ENCODE data around the gene ACYP2. TPM values are rescaled to one million over a fixed set of nuclear protein-coding genes. Genes with fewer than 3 reads are reported as not detected.

The ACYP2 gene
- total RNA-seq, 4 donors from 2014 or later: 1.6 to 77.4 (median 11.4) TPM

- Histone ChIP-seq H3K4me1 (no peaks in the 10 kb centered on the region), H3K36me3 (peaks cover 0 to 6% (median 0%) of the 10 kb centered on the region in 4 donors), H3K9me3 (peaks cover 0 to 3% of the 10 kb centered on the region in 2 donors), H3K27ac (no peak overlapping the region), H3K27me3 (no peaks in the 10 kb centered on the region), H3K4me3 (no peak overlapping the region)
- no peak for DNase-seq
- in situ Hi-C loops (cut with MboI; ENCODE audit: low pct_ligation_motif_present in 1 of 4, low pct_unique_long_range_greater_than_20kb in 1 of 4, low sequenced_read_pairs in 3 of 4) (no loop called here), intact Hi-C loops (cut with DNase I; ENCODE audit: low total_unique reads) (no loop called here)
- WGBS, 2 donors (ENCODE audit: low coverage in 1 of 2): 93 to 100% methylated on average over 1 to 6 of the region's 6 CpGs
- TF ChIP-seq POLR2AphosphoS5 (IDR thresholded peaks at IDR 0.05) (no peak), POLR2A (IDR thresholded peaks at IDR 0.05) (no peak), EP300 (IDR thresholded peaks at IDR 0.05; ENCODE audit: low read depth) (no peak), CTCF (IDR thresholded peaks at IDR 0.05) (no peak)
These were observed 42.9 kb downstream of the ACYP2 start for GRCh38 chr2:54158311-54158710.

- Histone ChIP-seq H3K36me3 (no peaks in the 10 kb centered on the region), H3K4me3 (no peak overlapping the region), H3K27me3 (no peaks in the 10 kb centered on the region), H3K9me3 (no peaks in the 10 kb centered on the region), H3K27ac (no peak overlapping the region), H3K4me1 (no peaks in the 10 kb centered on the region)
- DNase-seq: no peak
- 61 to 63% methylated on average over 3 of the region's 3 CpGs for WGBS, 2 donors (ENCODE audit: low coverage in 1 of 2)
- intact Hi-C loops (cut with DNase I; ENCODE audit: low total_unique reads) (no loop called here), in situ Hi-C loops (cut with MboI; ENCODE audit: low pct_ligation_motif_present in 1 of 4, low pct_unique_long_range_greater_than_20kb in 1 of 4, low sequenced_read_pairs in 3 of 4) (no loop called here)
- TF ChIP-seq POLR2A (IDR thresholded peaks at IDR 0.05) (no peak), EP300 (IDR thresholded peaks at IDR 0.05; ENCODE audit: low read depth) (no peak), POLR2AphosphoS5 (IDR thresholded peaks at IDR 0.05) (no peak), CTCF (IDR thresholded peaks at IDR 0.05) (no peak)
These were observed 46.4 kb downstream of the ACYP2 start for GRCh38 chr2:54161660-54162424.

GRCh38 chr2:54164106-54164505, 48.7 kb downstream of the ACYP2 start:
- H3K4me1 ChIP-seq: no peaks in the 10 kb centered on the region
- intact Hi-C loops (cut with DNase I; ENCODE audit: low total_unique reads): no loop called here
- in situ Hi-C loops (cut with MboI; ENCODE audit: low pct_ligation_motif_present in 1 of 4, low pct_unique_long_range_greater_than_20kb in 1 of 4, low sequenced_read_pairs in 3 of 4): no loop called here
- H3K36me3 ChIP-seq: no peaks in the 10 kb centered on the region
- DNase-seq: no peak
- H3K9me3 ChIP-seq: no peaks in the 10 kb centered on the region
- H3K27ac ChIP-seq: no peak overlapping the region
- no peaks in the 10 kb centered on the region for H3K27me3 ChIP-seq
- TF ChIP-seq POLR2A (IDR thresholded peaks at IDR 0.05): no peak
- TF ChIP-seq EP300 (IDR thresholded peaks at IDR 0.05; ENCODE audit: low read depth): no peak
- no peak for TF ChIP-seq CTCF (IDR thresholded peaks at IDR 0.05)
- no peak for TF ChIP-seq POLR2AphosphoS5 (IDR thresholded peaks at IDR 0.05)
- no peak overlapping the region for H3K4me3 ChIP-seq
- 100% methylated on average over 1 of the region's 1 CpG for WGBS, 2 donors (ENCODE audit: low coverage in 1 of 2)

GRCh38 chr2:54166121-54166773, 50.8 kb downstream of the ACYP2 start:
- TF ChIP-seq POLR2AphosphoS5 (IDR thresholded peaks at IDR 0.05): no peak
- TF ChIP-seq EP300 (IDR thresholded peaks at IDR 0.05; ENCODE audit: low read depth): no peak
- no peak for TF ChIP-seq CTCF (IDR thresholded peaks at IDR 0.05)
- no peak for TF ChIP-seq POLR2A (IDR thresholded peaks at IDR 0.05)
- Histone ChIP-seq H3K36me3 (no peaks in the 10 kb centered on the region), H3K27ac (no peak overlapping the region), H3K4me1 (no peaks in the 10 kb centered on the region), H3K9me3 (no peaks in the 10 kb centered on the region), H3K4me3 (no peak overlapping the region), H3K27me3 (no peaks in the 10 kb centered on the region)
- intact Hi-C loops (cut with DNase I; ENCODE audit: low total_unique reads): no loop called here
- no peak for DNase-seq
- WGBS, 2 donors (ENCODE audit: low coverage in 1 of 2): 95% methylated on average over 2 to 3 of the region's 3 CpGs
- in situ Hi-C loops (cut with MboI; ENCODE audit: low pct_ligation_motif_present in 1 of 4, low pct_unique_long_range_greater_than_20kb in 1 of 4, low sequenced_read_pairs in 3 of 4): no loop called here

Data from transverse colon (tissue), 4 donors.